Fibroblast of skin of left quadriceps (primary cell): ENCODE results near the gene ATF6B.
"Not testable (repeated sequence)": the region's sequence is repeated elsewhere in the genome, so short reads cannot be mapped to it uniquely, and the experiment has no call there.

Source experiments
- DNase-seq, 2 experiments: peaks; one replicate each; pipeline ENCODE4 v3.0.0-alpha.2; 2013; ENCODE audit warnings: low read depth in 2 of 2

The ATF6B gene

GRCh38 chr6:32081168-32081990 is 46.7 kb downstream of the ATF6B start:
- peak; percentile 52 to 58 for DNase-seq

- no peak for DNase-seq
Observed at GRCh38 chr6:32079566-32080290, 48.3 kb downstream of the ATF6B start.

- DNase-seq, result peak; percentile 65 to 71
Observed at GRCh38 chr6:32076321-32076809, 51.7 kb downstream of the ATF6B start.

GRCh38 chr6:32075781-32076180 is 52.3 kb downstream of the ATF6B start:
- no peak for DNase-seq

- DNase-seq, result peak; percentile 20 to 33
Observed at GRCh38 chr6:32074996-32075532, 53.0 kb downstream of the ATF6B start.

GRCh38 chr6:32073613-32074012 is 54.4 kb downstream of the ATF6B start:
- no peak for DNase-seq

- no peak for DNase-seq
Observed at GRCh38 chr6:32073101-32073500, 54.9 kb downstream of the ATF6B start.

GRCh38 chr6:32070814-32071543 is 57.1 kb downstream of the ATF6B start:
- no peak for DNase-seq

- no peak for DNase-seq
Observed at GRCh38 chr6:32069878-32070515, 58.0 kb downstream of the ATF6B start.

- DNase-seq, result no peak
Observed at GRCh38 chr6:32069460-32069859, 58.6 kb downstream of the ATF6B start.

- no peak for DNase-seq
Observed at GRCh38 chr6:32068867-32069266, 59.2 kb downstream of the ATF6B start.

- DNase-seq, result not testable (repeated sequence)
Observed at GRCh38 chr6:32068315-32068714, 59.7 kb downstream of the ATF6B start.

- not testable (repeated sequence) for DNase-seq
Observed at GRCh38 chr6:32067521-32067920, 60.5 kb downstream of the ATF6B start.
